ENCODE measurements around the gene CAPN13. TPM values are rescaled to one million over a fixed set of nuclear protein-coding genes. Genes with fewer than 3 reads are reported as not detected.

Gene CAPN13
- total RNA-seq, 1 donor from 2014 or later = not detected

DNA sequence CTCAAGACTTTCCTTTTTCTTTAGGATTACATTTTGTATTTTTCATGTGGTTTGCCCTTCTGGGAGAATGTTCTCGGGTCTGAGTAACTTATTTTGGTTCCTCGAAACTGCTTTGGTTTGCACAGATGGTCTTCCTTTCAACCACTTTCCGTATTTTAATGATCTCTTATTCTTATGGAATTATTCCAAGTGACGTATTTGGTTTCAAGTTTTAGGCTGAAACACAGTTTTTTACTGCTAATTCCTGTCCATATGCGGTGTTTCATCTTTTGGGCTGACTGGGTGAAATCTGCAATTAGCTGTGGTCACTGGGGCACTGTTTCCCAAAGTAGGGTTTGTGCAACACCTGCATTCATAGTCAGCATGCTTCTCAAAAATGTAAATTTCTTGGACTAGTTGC is 122.7 kb downstream of the CAPN13 start:
- no peak for DNase-seq (ENCODE audit: low spot score)

DNA sequence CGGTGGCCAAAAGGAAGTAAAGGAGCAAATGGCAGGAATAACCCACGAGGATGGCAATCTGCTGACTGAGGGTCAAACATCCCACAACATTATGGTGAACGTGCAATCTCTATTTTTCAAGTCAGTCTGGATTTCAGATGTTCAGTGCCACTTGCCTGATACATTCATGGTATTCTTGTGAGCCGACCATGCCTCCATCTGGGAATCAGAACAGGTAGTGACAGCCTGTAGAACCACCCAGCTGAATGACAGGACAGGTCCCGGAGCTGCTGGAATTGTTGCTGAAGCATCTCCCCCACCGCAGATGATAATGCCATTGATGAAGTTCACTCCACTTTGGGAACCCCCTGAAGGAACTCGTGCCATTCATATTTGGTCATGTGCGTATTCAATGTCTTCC is 123.2 kb downstream of the CAPN13 start:
- DNase-seq (ENCODE audit: low spot score) = no peak

DNA sequence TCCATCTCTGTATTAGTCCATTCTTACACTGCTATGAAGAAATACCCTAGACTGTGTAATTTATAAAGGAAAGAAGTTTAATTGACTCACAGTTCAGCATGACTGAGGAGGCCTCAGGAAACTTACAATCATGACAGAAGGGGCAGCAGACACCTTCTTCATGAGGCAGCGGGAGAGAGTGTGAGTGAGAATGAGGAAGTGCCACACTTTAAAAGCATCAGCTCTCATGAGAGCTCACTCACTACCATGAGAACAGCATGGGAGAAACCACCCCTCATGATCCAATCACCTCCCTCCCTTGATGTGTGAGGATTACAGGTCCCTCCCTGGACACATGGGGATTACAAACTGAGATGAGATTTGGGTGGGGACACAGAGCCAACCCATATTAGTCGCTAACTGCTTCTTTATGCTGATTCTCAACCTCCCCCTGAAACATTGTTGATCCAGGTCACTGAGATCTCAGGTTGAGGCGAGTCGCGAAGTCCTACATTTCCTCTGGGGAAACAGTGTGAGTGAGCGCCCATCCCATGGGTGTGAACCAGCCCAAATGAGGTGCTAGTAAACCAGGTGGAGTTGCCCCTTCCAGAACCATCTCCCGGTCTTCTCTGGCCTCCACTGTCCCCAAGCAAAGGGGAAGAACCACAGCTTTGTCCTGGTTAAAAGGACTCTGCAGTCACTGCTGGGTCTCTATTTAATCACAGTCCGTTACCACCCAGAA is 123.8 kb downstream of the CAPN13 start:
- no peak for DNase-seq (ENCODE audit: low spot score)

DNA sequence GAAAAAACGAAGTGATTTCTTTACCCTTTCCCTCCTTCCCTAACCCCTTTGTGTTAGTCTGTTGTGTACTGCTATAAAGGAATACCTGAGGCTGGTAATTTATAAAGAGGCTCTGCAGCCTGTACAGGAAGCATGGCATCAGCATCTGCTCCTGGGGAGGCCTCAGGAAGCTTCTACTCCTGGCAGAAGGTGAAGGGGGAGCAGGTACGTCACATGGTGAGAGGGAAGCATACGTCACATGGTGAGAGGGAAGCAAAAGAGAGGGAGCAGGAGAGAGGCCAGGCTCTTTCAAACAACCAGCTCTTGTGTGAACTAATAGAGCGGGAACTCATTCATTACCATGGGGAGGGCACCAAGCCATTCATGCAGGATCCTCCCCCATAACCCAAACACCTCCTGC is 126.2 kb downstream of the CAPN13 start:
- no peak for DNase-seq (ENCODE audit: low spot score)

DNA sequence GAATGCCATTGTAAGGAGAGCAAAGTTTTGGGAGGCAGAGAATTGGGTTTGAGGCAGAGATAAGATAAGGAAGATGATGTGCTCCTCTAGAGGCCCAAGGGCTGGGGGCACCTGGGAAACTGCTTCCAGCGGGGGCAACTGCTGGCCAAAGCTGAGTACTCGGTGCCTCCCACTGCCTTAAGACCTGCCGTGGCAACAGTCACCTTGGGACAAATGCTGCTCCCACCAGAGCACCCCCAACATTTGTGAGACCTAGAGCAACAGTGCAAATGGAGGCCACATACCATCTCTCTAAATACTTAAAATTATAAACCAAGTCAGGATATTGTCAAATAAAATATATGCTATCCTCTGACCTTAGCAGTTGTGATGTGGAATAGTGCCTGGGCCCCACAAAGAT is 127.1 kb downstream of the CAPN13 start:
- DNase-seq (ENCODE audit: low spot score) = no peak

DNA sequence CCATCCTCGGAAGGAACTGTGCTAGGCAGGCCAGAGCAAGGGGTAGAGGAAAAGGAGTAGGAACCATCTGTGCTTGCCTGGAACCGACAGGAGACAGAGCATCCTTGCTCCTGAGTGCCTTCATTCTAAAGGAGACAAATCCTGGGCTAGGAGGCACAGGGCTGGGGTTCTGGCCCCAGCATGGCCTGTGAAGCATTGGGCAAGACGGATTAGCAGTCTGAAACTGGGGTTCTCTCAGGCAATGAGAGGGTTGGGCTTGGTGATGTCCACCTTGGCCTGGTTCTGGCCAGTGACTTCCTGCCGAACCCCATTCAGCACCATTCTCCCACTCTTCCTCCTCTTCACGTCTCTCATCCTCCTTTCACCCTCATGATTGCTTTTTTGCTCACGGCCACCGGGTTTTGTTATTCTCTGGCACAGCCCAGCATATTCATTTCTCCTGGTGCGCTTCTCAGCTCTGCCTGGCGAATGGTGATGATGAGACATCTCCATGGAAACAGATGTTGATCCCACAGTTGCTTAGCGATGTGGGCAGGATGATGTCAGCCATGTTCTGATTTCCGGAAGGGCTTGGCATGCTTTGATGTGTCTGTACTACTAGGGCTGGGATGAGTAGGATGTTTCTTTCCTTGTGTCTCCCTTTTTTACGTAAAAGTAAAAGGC is 127.7 kb downstream of the CAPN13 start:
- no peak for DNase-seq (ENCODE audit: low spot score)

DNA sequence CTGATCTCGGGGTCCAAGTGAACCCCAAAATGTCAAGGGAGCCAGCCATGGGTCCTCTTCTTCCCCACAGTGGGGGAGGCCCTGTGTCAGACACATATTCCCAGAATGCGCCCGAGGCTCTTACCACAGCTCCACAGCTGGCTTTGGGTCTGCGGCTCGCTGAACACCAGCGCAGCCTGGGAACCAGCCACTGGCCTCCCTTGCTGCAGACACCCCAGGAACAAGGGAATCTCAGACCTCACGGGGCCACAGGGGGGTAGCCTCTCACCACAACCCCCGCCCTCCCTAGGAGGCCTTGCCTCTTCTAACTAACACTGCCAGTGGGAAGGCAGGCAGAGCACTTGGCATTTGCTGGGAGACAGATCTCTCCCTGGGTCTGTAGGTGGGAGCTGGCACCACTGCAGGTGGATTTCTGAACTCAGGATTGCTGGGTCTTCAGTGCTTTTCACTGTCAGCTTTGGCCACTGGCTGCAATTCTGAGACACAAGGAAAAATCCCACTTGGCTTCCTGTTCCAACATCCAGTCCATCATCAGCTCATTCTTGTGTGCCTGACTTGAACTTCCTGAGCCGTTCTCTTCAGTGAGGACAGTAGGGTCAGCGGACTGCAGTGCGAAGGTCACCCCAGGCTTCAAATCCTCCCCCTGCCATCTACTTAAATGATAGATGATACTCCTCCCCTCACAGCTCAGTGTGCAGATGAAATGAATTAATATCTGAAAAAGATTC is 128.7 kb downstream of the CAPN13 start:
- DNase-seq (ENCODE audit: low spot score) = no peak

DNA sequence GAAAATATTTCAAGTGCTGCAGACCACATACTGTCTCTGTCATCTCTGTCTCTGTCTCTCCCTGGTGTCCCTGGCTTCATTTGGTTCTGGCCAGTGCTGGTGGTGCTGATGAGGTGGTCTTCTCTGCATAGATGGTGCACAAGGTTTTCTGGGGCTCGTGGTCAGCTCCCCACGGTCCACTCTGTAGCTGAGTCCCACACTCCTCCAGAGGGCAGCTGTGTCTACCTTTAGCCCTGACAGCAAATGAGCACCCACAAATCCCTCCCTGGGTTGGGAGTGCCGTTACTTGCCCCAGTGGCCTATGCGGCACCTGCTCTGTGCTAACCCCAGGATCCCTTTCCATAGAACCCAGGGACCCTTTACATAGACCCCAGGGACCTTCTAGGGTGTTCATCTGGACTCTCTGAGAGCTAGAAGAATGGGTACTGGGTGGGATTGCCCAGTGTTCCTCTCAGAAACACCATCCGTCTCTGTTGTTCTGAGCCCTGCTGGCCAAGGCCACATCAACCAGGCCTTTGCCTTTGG is 129.3 kb downstream of the CAPN13 start:
- DNase-seq (ENCODE audit: low spot score) = no peak

DNA sequence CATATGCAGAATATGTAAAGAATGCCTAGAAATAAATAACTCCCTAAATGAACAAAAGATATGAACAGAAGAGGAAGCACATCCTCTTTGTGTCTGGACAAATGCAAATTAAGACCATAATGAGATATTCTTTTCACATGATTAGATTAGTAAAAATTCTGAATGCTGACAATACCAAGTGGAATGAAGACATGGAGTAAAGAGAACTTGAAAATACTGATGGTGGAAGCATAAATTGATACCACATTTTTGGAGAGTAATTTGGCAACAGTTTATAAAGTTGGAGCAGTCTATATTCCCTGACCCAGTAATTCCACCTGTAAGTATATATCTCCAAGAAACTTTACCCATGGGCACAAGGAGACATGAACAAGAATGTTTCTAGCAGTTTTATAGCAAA is 130.0 kb downstream of the CAPN13 start:
- DNase-seq (ENCODE audit: low spot score) = no peak

DNA sequence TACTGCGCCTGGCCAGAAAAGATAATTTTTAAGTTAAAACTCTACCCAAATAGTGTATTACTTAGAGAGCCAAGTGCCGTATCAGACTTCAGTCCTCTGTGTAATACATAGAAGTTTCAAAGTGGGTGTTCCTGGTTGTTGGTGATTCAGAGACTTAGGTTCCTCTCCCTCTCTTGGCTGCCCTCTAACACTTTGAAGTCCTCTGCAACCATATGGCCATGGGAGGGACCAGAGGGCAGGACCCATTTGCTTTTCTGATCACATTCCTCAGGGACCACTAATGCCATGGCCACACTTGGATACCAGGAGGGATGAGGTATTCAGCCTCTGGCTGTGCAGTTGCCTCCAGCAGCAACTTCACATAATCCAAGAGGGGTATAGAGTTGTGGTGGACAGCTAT is 131.5 kb downstream of the CAPN13 start:
- no peak for DNase-seq (ENCODE audit: low spot score)

DNA sequence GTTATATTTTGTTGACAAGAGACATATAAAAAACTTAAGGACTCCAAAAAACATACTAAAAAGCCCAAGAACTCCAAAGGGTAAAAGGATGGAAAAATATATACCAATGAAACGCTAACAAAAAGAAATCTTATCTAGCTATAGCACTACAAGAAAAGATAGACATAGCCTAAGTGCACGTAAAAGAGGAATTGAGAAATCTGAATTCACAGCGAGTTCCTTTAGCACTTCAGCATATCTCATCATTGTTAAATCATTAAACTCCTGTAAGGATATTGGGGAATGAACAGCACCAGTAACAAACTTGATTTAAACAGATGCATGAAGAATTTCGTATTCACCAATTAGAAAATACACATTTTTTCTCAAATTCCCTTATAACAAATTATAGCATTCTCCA is 134.1 kb downstream of the CAPN13 start:
- DNase-seq (ENCODE audit: low spot score) = no peak
